SU-DHL-6 (cell line): ENCODE data around the gene JPH4.

Experiments used
- H2AFZ ChIP-seq: fragments of 200-600 bp; sonication (generic); 2 replicates; pipeline ENCODE4 v1.6.1; 2014; ENCODE audit warnings: low read depth, mild to moderate bottlenecking, moderate library complexity, mixed read lengths, antibody characterized with exemption, low read length; ENCODE audit not compliant: severe bottlenecking
- H3F3A ChIP-seq: fragments of 200-600 bp; shearing (Covaris generic); 2 replicates; pipeline ENCODE4 v1.6.0; 2016; ENCODE audit warnings: antibody characterized with exemption, mild to moderate bottlenecking; ENCODE audit not compliant: insufficient read depth
- H3K27ac ChIP-seq: fragments of 200-600 bp; sonication (generic); 2 replicates; pipeline ENCODE4 v1.5.1; 2016; ENCODE audit warnings: low read depth, mild to moderate bottlenecking, low read length, moderate library complexity, mixed read lengths
- H3K27me3 ChIP-seq: fragments of 200-600 bp; sonication (generic), shearing (Covaris generic); 2 replicates; pipeline ENCODE4 v1.6.0; 2014; ENCODE audit warnings: mild to moderate bottlenecking, low read length
- H3K36me3 ChIP-seq: fragments of 200-600 bp; sonication (generic); 2 replicates; pipeline ENCODE4 v1.6.1; 2014; ENCODE audit warnings: mild to moderate bottlenecking, low read length, mixed read lengths
- H3K4me2 ChIP-seq: fragments of 300-600, 200-600 bp; shearing (Covaris generic), sonication (generic); 2 replicates; pipeline ENCODE4 v1.6.0; 2014; ENCODE audit warnings: low read length, low read depth, mild to moderate bottlenecking; ENCODE audit not compliant: poor library complexity, severe bottlenecking
- H3K4me3 ChIP-seq: fragments of 200-600 bp; sonication (generic); 2 replicates; pipeline ENCODE4 v1.5.1; 2014; ENCODE audit warnings: antibody characterized with exemption, low read length, mild to moderate bottlenecking, mixed read lengths; ENCODE audit not compliant: insufficient read depth, poor library complexity, severe bottlenecking
- H3K79me2 ChIP-seq: fragments of 200-600 bp; sonication (generic); 2 replicates; pipeline ENCODE4 v1.6.1; 2014; ENCODE audit warnings: mild to moderate bottlenecking, low read length, moderate library complexity; ENCODE audit not compliant: insufficient read depth
- H3K9ac ChIP-seq: fragments of 200-600 bp; sonication (generic); 2 replicates; pipeline ENCODE4 v1.7.0; 2014; ENCODE audit warnings: mild to moderate bottlenecking, low read length
- H3K9me2 ChIP-seq: fragments of 200-600 bp; sonication (generic); replicated peaks from 2 replicates; pipeline ENCODE4 v1.6.1; 2014; ENCODE audit warnings: low read length; ENCODE audit not compliant: insufficient read depth
- H3K9me3 ChIP-seq: fragments of 200-600 bp; sonication (generic); 2 replicates; pipeline ENCODE4 v1.6.1; 2014; ENCODE audit warnings: low read length, mixed read lengths; ENCODE audit not compliant: insufficient read depth
- H4K20me1 ChIP-seq: fragments of 200-600 bp; sonication (generic); 2 replicates; pipeline ENCODE4 v1.6.1; 2014; ENCODE audit warnings: low read depth, mild to moderate bottlenecking, antibody characterized with exemption, low read length, moderate library complexity, mixed read lengths
- EZH2phosphoT487 ChIP-seq: fragments of 200-600 bp; sonication (generic), shearing (Covaris generic); conservative IDR thresholded peaks from 2 replicates; pipeline ENCODE4 v1.6.1; 2018; ENCODE audit warnings: mild to moderate bottlenecking, antibody characterized with exemption, low read length, moderate library complexity, mixed read lengths
- TF ChIP-seq, protein P1 (sequence below): fragments of 200-600 bp; sonication (generic); IDR thresholded peaks from one replicate; pipeline ENCODE4 v1.5.1; 2017; ENCODE audit warnings: antibody characterized with exemption, mild to moderate bottlenecking, low read length, moderate library complexity; ENCODE audit not compliant: insufficient read depth, poor library complexity, severe bottlenecking

Gene JPH4

DNA sequence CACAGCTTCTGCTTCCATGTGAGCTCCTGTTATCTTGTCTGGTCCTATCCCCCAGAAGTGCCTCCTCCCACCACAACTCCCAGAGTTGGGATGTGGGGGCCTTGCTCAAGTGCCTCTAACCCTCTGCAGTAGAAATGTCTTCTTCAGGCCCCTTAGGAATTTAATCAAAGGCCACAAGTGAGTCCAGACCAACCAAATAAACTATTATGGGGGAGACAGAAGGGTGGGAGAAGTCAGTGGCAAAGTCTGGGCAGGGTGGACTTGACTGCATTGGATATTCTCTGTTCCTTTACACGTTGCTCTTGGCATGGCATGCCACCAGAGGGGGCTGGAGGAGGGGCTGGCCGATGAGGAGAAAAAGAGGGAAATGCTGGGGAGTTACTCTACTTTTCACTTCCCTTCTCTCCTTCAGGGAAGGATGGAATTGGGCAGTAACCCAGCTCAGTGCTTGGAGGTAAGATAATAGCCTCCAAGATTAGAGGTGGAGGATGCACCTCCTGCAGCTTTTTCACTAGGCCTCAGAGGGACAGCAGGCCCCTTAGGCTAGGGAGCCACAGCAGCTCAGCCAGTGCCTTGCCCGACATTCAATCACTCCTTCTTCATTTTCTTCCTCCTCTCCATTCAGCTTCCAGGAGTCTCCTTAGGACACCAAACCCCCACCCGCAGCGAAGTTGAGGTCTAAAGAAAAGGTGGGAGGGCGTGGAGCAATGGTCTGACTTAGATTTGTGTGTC is 9.8 kb downstream of the JPH4 start:
- peak overlapping the region; percentile 98 for H3K4me2 ChIP-seq
- H3K36me3 ChIP-seq: no peaks in the 10 kb centered on the region
- peaks cover 18% of the 10 kb centered on the region for H3K79me2 ChIP-seq
- no peak overlapping the region for H2AFZ ChIP-seq
- no peak for TF ChIP-seq EZH2phosphoT487
- TF ChIP-seq, protein P1, sequence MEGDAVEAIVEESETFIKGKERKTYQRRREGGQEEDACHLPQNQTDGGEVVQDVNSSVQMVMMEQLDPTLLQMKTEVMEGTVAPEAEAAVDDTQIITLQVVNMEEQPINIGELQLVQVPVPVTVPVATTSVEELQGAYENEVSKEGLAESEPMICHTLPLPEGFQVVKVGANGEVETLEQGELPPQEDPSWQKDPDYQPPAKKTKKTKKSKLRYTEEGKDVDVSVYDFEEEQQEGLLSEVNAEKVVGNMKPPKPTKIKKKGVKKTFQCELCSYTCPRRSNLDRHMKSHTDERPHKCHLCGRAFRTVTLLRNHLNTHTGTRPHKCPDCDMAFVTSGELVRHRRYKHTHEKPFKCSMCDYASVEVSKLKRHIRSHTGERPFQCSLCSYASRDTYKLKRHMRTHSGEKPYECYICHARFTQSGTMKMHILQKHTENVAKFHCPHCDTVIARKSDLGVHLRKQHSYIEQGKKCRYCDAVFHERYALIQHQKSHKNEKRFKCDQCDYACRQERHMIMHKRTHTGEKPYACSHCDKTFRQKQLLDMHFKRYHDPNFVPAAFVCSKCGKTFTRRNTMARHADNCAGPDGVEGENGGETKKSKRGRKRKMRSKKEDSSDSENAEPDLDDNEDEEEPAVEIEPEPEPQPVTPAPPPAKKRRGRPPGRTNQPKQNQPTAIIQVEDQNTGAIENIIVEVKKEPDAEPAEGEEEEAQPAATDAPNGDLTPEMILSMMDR: peak; percentile 26
- H3K9me3 ChIP-seq: no peaks in the 10 kb centered on the region
- H3F3A ChIP-seq: peaks cover 9% of the 10 kb centered on the region; the same call in 1 of the 2 replicates
- no peaks in the 10 kb centered on the region for H3K27me3 ChIP-seq
- H4K20me1 ChIP-seq: no peaks in the 10 kb centered on the region
- H3K27ac ChIP-seq: no peak overlapping the region
- no peak overlapping the region for H3K4me3 ChIP-seq
- H3K9ac ChIP-seq: peak overlapping the region; percentile 80; the same call in 1 of the 2 replicates
- no peaks in the 10 kb centered on the region for H3K9me2 ChIP-seq

DNA sequence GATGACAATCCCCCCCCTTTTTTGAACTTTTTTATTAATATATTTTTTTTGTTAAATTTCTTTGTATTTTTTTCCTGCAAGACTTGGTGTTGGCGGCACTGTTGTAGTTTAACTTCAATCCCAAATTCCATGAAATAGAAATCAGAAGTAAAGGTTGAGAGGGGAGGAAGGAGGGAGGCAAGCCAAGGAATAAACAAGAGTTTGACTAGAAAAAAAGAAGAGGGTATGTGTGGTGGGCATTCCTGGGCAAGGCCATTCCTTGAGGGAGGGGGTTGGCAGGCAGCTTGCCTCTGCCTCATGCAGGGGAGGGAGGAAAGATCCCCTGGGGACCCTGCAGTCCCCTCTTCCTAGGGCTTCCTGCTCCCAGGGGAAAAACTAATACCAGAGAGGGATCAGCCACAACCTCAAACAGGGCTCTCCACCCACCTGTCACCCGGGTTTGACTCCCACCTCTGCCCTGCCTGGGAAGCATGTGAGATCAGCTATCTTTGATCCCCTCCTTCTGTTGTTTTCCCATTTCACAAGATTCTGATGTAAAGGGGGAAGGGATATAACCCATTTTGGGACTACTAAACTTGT is 10.5 kb downstream of the JPH4 start:
- Histone ChIP-seq H4K20me1 (no peaks in the 10 kb centered on the region), H3K27me3 (no peaks in the 10 kb centered on the region), H3K9me2 (no peaks in the 10 kb centered on the region), H3K27ac (peak overlapping the region; percentile 65; the same call in 1 of the 2 replicates), H3K79me2 (peaks cover 18% of the 10 kb centered on the region), H3K36me3 (no peaks in the 10 kb centered on the region), H3K4me2 (peak overlapping the region; percentile 98), H3K9me3 (no peaks in the 10 kb centered on the region), H2AFZ (peak overlapping the region; percentile 82), H3K4me3 (peak overlapping the region; percentile 87), H3K9ac (peak overlapping the region; percentile 80), H3F3A (peaks cover 9% of the 10 kb centered on the region; the same call in 1 of the 2 replicates)
- TF ChIP-seq EZH2phosphoT487: no peak
- TF ChIP-seq, protein P1: no peak

DNA sequence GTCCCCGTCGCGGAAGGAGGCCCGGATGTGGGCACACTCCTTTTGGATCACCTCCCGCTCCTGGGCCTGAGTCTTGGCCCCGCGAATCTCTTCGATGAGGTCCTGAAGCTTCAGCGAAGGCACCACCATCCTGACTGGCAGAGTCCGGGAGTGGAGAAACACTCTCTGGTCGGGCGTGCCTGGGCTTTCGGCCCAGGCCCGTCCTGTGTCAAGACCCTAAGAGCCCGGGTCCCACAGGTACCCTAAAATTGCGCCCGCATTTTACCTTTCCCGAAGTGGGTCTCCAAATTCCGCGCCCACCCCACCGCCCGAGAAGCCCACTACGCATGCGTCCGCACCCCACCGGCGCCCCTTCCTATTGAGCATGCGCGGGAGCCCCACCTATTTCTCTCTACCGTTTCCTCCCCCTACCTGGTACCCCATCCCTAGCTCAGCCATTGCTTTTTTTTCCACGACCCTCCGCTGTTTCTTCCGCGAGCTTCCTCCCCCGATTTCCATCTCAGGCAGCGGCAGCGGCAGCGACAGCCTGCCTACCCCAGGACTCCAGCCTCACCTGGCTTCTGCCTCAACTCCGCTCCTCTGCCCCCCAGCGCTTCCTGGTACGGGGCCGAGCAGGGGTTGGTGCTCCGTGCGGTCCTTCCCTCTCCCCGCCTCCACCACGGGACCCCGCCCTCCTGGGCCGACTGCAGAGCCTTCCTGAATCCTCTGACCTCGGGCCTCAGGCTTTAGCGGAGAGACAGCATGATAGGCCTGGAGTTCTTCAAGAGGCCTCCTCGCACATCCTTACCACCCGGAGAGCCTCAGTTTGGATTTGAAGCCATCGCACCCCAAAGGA is 11.2 kb downstream of the JPH4 start, which contains the start of gene AP1G2:
Gene AP1G2, minus strand, starts transcription at position 606 of the 835 bp plus-strand sequence. Its CDS starts 477 bp downstream, at position 129.
- H3K9me3 ChIP-seq: no peaks in the 10 kb centered on the region
- no peaks in the 10 kb centered on the region for H3K27me3 ChIP-seq
- H4K20me1 ChIP-seq: no peaks in the 10 kb centered on the region
- H3K36me3 ChIP-seq: no peaks in the 10 kb centered on the region
- peaks cover 9% of the 10 kb centered on the region; the same call in 1 of the 2 replicates for H3F3A ChIP-seq
- TF ChIP-seq EZH2phosphoT487: no peak
- TF ChIP-seq, protein P1: no peak
- no peaks in the 10 kb centered on the region for H3K9me2 ChIP-seq
- peak within 1 kb of the TSS; percentile 98 for H3K4me2 ChIP-seq
- H3K27ac ChIP-seq: peak within 1 kb of the TSS; percentile 65
- H3K4me3 ChIP-seq: peak within 1 kb of the TSS; percentile 87
- H3K79me2 ChIP-seq: peaks cover 18% of the 10 kb centered on the region
- H3K9ac ChIP-seq: peak within 1 kb of the TSS; percentile 80
- peak within 1 kb of the TSS; percentile 82 for H2AFZ ChIP-seq
